ENCODE measurements around the gene SMIM13.

The SMIM13 gene

DNA sequence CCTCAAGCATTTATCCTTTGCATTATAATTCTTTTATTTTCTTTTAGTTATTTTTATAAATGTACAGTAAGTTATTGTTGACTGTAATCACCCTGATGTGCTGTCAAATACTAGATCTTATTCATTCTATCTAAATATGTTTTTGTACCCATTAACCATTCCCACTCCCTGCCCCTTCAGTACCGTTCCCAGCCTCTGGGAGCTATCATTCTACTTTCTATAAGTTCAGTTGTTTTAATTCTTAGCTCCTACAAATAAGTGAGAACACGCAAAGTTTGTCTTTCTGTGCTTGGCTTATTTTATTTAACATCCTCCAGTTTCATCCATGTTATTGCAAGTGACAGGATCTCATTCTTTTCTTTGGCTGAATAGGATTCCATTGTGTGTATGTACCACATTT is 30.3 kb downstream of the SMIM13 start:
- no peak for DNase-seq

GRCh38 chr6:11126876-11127275 is 33.2 kb downstream of the SMIM13 start:
- DNase-seq = no peak

GRCh38 chr6:11128608-11129007 is 35.0 kb downstream of the SMIM13 start:
- DNase-seq = no peak

DNA sequence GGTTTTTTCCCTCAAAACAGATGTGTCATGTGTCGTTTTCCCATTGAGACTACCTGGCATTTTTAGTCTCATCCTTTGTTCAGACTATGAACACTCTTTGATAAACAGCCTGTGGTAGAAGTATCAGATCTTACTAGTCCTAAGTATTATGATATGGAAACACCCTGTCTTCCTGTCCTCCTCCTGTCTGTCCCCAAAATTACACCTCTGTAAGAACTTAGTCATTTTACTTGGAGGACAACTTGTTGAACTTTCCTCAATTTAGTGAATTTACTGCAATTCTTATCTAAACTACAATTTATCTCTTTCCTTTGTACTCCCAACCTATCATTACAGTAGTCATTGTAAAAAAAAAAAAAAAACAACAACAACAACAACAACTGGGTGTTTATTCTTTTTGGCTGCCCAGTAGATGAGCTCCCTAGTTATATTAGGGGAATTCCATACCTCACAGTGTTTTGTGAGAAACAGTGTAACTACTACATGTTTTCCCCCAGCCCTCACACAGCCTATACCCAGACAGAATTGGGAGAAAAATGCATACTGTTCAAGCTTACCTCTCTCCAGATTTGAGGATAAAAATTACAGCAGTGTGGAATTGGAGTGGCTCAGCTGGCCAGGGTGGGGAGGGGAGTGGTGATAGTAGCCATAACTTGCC is 36.4 kb downstream of the SMIM13 start:
- DNase-seq = no peak

- DNase-seq = no peak
Measured at GRCh38 chr6:11130605-11131004, 37.0 kb downstream of the SMIM13 start.

GRCh38 chr6:11132194-11132888 is 38.7 kb downstream of the SMIM13 start:
- no peak for DNase-seq

DNA sequence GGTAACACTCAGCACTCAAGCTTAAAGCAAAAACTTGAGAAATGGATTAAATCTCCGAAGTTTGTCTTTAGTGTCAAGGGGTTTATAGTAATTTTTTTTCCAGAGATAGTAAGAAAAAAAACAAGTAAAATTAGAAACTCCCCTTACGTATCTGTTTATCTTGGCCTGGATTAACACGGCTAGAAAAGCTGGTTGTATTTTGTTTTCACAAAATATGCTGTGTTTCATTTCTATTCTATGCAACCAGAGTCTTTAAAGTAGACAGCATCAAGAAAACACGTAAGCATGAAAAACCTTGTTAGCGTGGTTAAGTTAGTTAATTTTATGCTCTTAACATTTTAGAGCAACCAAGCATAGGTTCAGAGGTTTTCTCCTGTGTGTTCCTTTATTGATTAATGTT is 39.6 kb downstream of the SMIM13 start:
- no peak for DNase-seq

GRCh38 chr6:11136809-11137208 is 43.2 kb downstream of the SMIM13 start:
- no peak for DNase-seq

GRCh38 chr6:11139051-11139960 is 45.7 kb downstream of the SMIM13 start:
- no peak for DNase-seq

DNA sequence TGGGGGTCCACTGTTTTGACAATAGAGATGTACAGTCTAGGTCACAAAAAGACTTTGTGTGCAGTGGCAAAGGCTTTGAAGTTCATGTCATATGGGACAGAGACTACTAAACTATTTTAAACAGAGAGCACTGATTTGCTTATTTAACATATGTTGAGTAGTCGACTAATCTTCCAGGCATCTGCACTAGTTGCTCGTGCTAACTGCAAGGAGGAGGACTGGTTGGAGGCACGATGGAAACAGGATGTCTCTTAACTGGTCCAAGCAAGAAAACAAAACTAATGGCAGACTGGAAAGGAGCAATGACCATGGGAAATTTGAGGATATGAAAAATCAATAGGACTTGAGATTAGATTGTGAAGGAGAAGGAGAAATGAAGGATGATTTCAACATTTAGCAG is 46.4 kb downstream of the SMIM13 start:
- DNase-seq = no peak

GRCh38 chr6:11141295-11141694 is 47.7 kb downstream of the SMIM13 start:
- no peak for DNase-seq

DNA sequence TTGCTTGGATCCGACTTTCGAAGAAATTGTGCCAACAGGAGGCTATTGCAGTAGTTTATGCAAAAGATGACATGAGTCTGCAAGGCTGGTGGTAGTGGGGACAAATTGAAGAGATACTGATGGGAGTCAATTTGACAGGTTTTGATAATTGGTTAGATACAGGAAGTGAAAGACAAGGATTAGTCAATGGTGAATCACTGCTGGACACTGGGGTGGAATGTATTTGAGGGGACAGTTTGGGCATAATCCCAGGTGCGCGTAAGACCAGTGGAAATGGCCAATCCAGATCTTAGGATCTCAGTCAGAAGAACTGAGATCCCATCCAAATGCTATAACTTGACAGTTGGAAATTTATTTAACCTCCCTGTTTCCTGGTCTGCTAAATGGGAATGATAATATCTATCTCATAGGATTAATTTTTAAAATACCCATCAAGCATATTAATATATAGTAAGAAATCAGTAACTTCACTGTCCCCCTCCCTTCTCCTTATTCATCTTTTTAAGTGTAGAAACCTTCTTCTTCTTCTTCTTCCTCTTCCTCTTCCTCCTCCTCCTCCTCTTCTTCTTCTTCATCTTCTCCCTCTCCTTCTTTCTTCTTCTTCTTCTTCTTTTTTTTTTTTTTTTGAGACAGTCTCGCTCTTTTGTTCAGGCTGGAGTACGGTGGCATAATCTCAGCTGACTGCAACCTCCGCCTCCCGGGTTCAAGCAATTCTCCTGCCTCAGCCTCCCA is 48.8 kb downstream of the SMIM13 start:
- no peak for DNase-seq

DNA sequence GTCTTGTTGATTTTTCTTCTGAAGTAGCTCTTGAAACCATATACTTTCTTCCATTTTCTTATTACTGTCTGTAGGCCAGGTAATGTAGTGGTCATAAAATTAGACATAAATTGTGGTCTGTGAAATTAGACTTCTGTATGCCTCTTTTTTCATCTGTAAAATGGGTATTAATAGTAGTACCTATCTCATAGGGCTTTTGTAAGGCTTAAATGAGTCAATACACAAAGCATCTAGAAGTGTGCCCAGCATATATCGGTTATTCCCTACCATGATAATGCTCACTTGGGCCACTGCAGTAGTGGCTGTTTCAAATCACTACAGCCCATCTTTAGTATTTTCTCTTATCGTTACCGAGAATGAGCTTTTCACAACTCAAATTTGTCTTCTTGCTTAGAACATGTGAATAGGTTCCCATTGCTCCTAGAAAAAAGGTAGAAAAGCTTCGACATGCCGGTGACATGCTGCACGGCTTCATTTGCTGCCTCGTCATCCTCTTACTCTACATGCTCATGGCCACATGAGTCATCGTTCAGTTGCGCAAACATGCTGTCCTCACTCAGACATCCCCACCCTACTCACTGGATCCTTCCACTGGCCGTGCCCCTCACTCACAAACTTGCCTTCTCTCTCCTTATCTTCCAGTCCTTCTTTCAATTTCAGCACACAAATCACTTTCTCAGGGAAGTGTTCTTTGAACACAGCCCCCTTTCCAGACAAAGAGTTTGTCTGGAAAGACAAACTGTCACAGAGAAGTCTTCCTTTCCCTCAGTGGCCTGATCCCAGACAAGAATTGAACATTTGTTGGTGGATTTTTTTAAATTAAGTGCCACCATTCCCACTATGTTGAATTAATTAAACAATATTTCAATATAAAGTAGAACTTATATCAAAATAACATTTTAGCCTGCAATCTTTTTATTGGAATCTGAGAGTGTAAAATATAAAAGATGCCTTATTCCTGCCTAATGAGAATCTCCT is 50.0 kb downstream of the SMIM13 start:
- DNase-seq = no peak

- DNase-seq = peak; percentile 73
Measured at GRCh38 chr6:11144393-11144851, 50.8 kb downstream of the SMIM13 start.

DNA sequence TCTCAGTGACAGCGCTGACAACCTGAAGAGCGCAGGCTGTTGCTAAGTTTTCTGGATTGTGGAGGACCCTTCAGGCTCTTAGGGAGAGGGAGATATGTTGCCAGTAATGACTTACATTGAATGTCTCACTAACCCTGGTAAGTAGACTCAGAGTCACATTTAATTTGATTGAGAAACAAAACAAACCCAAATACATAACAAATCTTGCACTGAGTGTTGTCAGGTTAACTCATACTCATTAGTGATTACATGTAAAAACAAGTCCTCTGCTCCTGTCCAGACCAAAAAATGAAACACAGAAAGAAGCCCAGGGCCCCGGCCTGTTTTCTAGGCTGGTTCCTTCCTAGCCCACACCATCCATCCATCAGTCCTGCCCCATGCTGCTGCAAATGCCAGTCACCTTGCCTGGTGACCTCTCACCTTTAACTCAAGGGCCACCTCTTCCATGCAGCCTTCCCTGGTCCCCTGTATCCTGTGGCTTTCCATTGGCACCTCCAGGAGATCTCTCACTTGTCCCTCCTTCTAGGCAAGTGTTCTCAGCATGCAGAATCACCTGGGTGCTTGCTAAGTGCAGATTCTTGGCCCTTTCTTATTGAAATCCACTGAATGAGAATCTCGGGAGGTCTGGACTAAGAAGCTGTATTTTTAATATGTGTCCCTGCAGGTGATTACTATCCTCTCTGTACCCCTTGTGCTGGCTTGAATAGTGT is 52.6 kb downstream of the SMIM13 start:
- DNase-seq = no peak

DNA sequence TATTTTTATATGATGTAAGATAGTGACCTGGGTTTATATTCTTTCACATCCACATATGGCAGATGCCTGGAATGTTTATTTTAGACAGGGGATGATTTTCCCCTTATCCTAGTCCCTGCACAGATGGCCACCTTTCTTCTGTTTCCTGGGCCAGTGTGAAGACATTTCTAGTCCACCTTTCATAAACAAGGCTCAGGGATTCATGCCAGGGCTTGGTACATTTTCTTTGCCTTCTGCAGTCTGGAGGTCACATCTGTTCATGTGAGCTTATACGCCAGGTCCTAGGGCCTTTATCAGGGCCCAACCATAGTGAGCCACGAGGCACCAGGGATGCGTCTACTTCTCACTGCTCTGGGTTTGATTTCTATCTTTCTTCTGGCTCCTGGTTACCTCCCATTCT is 55.9 kb downstream of the SMIM13 start:
- no peak for DNase-seq

DNA sequence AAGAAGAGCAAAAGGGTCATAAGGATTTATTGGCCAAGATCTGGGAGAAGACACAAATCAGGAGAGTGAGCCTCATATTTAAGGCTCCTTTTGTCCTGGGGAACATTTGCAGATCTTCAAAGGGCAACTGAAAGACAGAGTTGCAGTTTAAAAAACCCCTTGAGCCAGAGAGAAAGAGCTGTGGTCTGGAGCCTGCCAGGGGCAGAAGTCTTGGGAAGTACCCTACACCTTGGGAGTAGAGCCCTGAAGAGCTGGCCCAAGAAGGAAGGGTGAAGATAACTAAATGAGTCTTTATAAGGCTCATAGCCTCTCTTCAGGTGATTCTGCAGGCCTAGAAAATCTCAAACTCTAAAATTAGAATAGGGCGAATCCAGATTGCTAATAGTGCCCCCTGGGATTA is 57.9 kb downstream of the SMIM13 start:
- no peak for DNase-seq

- DNase-seq = no peak
Measured at GRCh38 chr6:11152581-11152980, 58.9 kb downstream of the SMIM13 start.

DNA sequence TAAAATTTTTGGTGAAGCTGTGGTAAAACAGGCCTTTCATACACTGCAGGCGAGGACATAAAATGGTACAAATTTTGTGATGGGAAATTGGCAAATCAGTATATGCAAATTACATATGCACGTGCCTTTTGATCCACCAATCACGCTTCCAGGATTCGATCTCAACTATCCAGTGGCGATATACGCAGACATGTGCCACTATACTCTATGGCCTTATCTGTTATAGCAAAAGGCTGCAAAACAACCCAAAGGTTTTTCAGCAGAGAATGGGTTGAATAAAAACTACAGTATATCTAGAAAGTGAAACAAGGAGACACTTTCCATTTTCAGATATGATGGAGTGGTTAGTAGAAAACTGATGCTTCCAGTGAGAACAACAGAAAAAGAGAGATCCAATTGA is 59.8 kb downstream of the SMIM13 start:
- DNase-seq = no peak

DNA sequence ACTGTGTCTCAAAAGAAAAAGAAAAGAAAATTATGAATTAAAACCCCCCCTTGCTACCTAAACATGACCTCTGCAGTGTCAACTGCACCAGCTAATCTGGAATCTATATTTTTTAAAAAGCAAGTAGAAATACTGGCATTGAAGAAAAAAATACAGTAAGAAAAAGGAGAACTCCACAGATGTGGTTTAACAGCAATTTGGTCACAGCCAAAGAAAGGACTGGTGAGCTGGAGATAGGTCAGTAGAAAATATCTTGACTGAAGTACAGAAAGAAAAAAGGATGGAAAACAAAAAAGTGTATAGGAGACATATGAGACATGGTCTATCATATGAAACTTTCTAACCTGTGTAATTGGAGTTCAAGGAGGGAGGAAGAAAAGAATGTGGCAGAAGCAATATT is 62.0 kb downstream of the SMIM13 start:
- DNase-seq = no peak

- no peak for DNase-seq
Measured at GRCh38 chr6:11160199-11160598, 66.6 kb downstream of the SMIM13 start.
